ENCODE results near the gene CCT2.

The CCT2 gene

DNA sequence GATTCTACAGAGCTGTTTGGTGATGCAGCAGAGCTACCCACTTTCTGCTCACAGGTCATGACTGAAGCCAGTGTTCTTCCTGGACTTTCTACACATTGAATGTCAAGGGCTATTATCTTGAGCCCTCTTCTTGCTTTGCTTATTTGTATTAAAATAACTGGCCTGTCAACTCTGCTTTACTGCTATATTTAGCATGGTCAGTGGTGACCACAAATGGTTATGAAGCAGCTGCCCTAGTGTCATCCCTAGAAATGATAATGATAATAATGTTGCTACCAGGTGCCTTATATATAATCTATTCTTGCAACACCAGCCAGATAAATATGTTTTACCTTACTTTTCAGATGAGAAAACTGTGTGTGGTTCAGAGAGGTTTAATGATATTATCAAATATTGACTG, 28.1 kb downstream of the CCT2 start:
- H3K4me3 ChIP-seq (ENCODE audit: low read depth, low read length): no peak overlapping the region
- no peak overlapping the region for H2AFZ ChIP-seq (ENCODE audit: low read length, unreplicated experiment)
- no peaks in the 10 kb centered on the region for H3K4me1 ChIP-seq (ENCODE audit: control insufficient read depth, insufficient read depth, low read length, unreplicated experiment)
- H3K27ac ChIP-seq (ENCODE audit: low read depth, low read length): no peak overlapping the region
- no peaks in the 10 kb centered on the region for H3K36me3 ChIP-seq (ENCODE audit: insufficient read depth, low read length)
- no peaks in the 10 kb centered on the region for H3K79me2 ChIP-seq (ENCODE audit: control insufficient read depth, insufficient read depth, low read length, unreplicated experiment)
- peaks cover 64% of the 10 kb centered on the region for H3K27me3 ChIP-seq (ENCODE audit: insufficient read depth, low read length)

DNA sequence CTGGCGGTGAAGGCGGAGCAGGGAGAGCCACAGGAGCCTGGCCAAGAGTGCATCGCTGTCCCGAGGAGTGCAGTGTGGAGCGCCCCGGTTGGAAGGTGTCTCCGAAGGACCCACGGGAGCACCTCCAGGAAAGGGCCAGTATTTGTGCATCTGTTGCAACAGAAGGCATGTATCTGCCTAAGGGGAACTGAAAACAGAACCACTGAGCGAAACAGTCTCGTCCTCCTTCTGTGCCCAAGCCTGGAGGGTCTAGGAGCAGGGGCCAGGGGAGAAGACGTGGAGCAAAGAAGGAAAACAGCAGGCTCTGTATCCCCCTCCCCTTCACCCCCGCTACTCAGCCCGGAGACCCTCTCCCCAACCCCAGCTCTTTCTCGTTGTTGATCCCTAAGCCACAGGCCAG, 30.8 kb downstream of the CCT2 start:
- Histone ChIP-seq H3K27me3 (ENCODE audit: insufficient read depth, low read length) (peaks cover 45% of the 10 kb centered on the region), H3K4me1 (ENCODE audit: control insufficient read depth, insufficient read depth, low read length, unreplicated experiment) (no peaks in the 10 kb centered on the region), H3K27ac (ENCODE audit: low read depth, low read length) (no peak overlapping the region), H3K79me2 (ENCODE audit: control insufficient read depth, insufficient read depth, low read length, unreplicated experiment) (no peaks in the 10 kb centered on the region), H2AFZ (ENCODE audit: low read length, unreplicated experiment) (no peak overlapping the region), H3K4me3 (ENCODE audit: low read depth, low read length) (no peak overlapping the region), H3K36me3 (ENCODE audit: insufficient read depth, low read length) (no peaks in the 10 kb centered on the region)

DNA sequence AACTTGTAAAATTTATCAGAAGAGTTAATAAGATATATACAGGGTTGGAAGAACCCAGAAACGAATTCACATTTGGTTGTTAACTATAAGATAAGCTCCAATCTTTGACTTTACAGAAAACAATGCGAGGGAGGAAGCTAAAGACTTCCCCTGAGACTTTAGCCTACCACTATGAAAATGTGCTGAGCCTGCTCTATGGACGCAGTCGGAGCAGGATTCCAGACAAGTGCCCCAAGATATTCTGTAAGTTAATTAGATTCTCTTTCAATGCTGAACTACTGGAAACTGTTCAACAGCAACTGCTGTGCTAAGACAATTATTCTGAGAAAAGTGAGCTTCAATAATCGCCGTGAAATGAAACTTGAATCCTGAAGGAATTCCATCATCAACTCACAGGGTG, 33.8 kb downstream of the CCT2 start:
- Histone ChIP-seq H3K4me3 (ENCODE audit: low read depth, low read length) (no peak overlapping the region), H3K79me2 (ENCODE audit: control insufficient read depth, insufficient read depth, low read length, unreplicated experiment) (no peaks in the 10 kb centered on the region), H3K27me3 (ENCODE audit: insufficient read depth, low read length) (peaks cover 26% of the 10 kb centered on the region; the same call in 1 of the 2 replicates), H2AFZ (ENCODE audit: low read length, unreplicated experiment) (no peak overlapping the region), H3K4me1 (ENCODE audit: control insufficient read depth, insufficient read depth, low read length, unreplicated experiment) (no peaks in the 10 kb centered on the region), H3K36me3 (ENCODE audit: insufficient read depth, low read length) (no peaks in the 10 kb centered on the region), H3K27ac (ENCODE audit: low read depth, low read length) (no peak overlapping the region)

DNA sequence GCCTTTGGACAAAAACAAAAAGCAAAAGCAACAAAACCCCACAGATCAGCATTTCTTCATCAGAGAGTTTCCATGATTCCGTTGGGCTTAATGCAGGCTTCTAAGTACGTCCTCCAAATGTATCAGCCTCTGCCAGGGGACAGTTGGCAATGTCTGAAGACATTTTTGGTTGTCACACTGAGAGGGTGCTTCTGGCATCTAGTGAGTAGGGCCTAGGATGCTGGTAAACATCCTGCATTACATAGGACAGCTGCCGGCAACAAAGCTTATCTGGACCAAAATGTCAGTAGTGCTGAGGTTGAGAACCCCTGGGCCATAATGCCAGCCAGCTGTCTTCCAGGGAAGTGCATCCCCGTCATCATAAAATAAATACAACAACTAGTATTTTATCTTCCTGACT, 34.8 kb downstream of the CCT2 start:
- Histone ChIP-seq H3K27ac (ENCODE audit: low read depth, low read length) (no peak overlapping the region), H3K27me3 (ENCODE audit: insufficient read depth, low read length) (peaks cover 25% of the 10 kb centered on the region; the same call in 1 of the 2 replicates), H3K79me2 (ENCODE audit: control insufficient read depth, insufficient read depth, low read length, unreplicated experiment) (no peaks in the 10 kb centered on the region), H3K36me3 (ENCODE audit: insufficient read depth, low read length) (no peaks in the 10 kb centered on the region), H3K4me3 (ENCODE audit: low read depth, low read length) (no peak overlapping the region), H3K4me1 (ENCODE audit: control insufficient read depth, insufficient read depth, low read length, unreplicated experiment) (no peaks in the 10 kb centered on the region), H2AFZ (ENCODE audit: low read length, unreplicated experiment) (no peak overlapping the region)

DNA sequence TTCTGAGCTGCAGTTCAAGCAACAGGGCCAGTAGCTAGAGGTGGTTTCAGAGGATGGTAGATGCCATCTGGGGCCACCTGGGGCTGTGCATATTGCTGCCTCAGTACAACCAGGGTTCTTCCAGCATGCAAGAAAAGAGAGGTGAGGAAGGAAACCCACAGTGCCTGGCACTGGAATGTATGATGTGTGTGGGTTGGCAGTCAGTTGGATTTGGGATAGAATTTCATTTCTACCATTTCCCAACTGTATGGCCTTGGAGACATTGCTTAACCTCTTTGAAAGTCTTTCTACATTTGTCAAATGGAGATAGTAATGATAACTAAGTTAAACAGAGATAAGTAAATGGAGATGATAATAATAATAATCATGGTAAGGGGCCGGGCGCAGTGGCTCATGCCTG, 35.7 kb downstream of the CCT2 start:
- no peaks in the 10 kb centered on the region for H3K4me1 ChIP-seq (ENCODE audit: control insufficient read depth, insufficient read depth, low read length, unreplicated experiment)
- no peak overlapping the region for H2AFZ ChIP-seq (ENCODE audit: low read length, unreplicated experiment)
- H3K79me2 ChIP-seq (ENCODE audit: control insufficient read depth, insufficient read depth, low read length, unreplicated experiment): no peaks in the 10 kb centered on the region
- no peaks in the 10 kb centered on the region for H3K36me3 ChIP-seq (ENCODE audit: insufficient read depth, low read length)
- no peak overlapping the region for H3K27ac ChIP-seq (ENCODE audit: low read depth, low read length)
- no peak overlapping the region for H3K4me3 ChIP-seq (ENCODE audit: low read depth, low read length)
- peaks cover 19% of the 10 kb centered on the region; the same call in 1 of the 2 replicates for H3K27me3 ChIP-seq (ENCODE audit: insufficient read depth, low read length)

DNA sequence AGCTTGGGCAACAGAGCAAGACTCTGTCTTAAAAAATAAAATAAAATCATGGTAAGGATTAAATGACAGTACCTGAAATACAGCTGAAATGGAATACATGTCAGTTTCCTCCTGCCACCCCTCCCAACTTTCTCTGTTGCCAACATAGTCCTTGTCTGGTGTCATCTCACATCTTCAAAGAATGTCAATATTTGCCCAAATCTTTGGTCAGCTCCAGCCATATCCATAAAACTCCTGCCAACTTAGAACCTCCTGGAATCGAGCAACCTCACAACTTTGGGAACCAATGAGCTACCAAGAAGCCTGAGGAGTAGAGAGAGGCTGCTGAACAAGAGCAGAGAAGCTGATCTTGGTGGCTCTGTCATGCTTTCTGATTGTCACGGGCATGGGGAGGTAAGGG, 36.3 kb downstream of the CCT2 start:
- peaks cover 15% of the 10 kb centered on the region; the same call in 1 of the 2 replicates for H3K27me3 ChIP-seq (ENCODE audit: insufficient read depth, low read length)
- H2AFZ ChIP-seq (ENCODE audit: low read length, unreplicated experiment): no peak overlapping the region
- no peaks in the 10 kb centered on the region for H3K79me2 ChIP-seq (ENCODE audit: control insufficient read depth, insufficient read depth, low read length, unreplicated experiment)
- H3K4me3 ChIP-seq (ENCODE audit: low read depth, low read length): no peak overlapping the region
- H3K27ac ChIP-seq (ENCODE audit: low read depth, low read length): no peak overlapping the region
- no peaks in the 10 kb centered on the region for H3K36me3 ChIP-seq (ENCODE audit: insufficient read depth, low read length)
- no peaks in the 10 kb centered on the region for H3K4me1 ChIP-seq (ENCODE audit: control insufficient read depth, insufficient read depth, low read length, unreplicated experiment)

DNA sequence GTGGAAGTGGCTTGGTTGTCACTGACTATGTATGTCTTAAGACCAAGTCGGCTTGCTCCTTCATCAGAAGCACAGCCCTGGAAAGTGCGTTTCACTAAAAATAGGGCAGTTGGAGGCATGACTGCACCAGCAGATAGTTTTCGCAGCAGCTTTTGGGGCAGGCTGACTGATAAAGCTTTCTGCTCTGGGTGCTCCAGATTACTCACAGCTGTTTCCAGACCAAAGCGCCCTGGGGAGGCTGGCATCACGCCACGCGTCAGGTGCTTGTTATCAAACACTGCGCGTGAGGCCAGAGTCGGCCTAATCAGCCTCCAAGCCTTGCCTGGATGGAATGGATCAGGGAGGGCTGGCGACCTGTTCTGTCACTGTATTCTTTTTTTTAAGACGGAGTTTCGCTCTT, 38.7 kb downstream of the CCT2 start:
- H3K4me3 ChIP-seq (ENCODE audit: low read depth, low read length): no peak overlapping the region
- H3K79me2 ChIP-seq (ENCODE audit: control insufficient read depth, insufficient read depth, low read length, unreplicated experiment): no peaks in the 10 kb centered on the region
- H2AFZ ChIP-seq (ENCODE audit: low read length, unreplicated experiment): no peak overlapping the region
- H3K27ac ChIP-seq (ENCODE audit: low read depth, low read length): no peak overlapping the region
- H3K27me3 ChIP-seq (ENCODE audit: insufficient read depth, low read length): peaks cover 7% of the 10 kb centered on the region; the same call in 1 of the 2 replicates
- H3K36me3 ChIP-seq (ENCODE audit: insufficient read depth, low read length): no peaks in the 10 kb centered on the region
- H3K4me1 ChIP-seq (ENCODE audit: control insufficient read depth, insufficient read depth, low read length, unreplicated experiment): no peaks in the 10 kb centered on the region

DNA sequence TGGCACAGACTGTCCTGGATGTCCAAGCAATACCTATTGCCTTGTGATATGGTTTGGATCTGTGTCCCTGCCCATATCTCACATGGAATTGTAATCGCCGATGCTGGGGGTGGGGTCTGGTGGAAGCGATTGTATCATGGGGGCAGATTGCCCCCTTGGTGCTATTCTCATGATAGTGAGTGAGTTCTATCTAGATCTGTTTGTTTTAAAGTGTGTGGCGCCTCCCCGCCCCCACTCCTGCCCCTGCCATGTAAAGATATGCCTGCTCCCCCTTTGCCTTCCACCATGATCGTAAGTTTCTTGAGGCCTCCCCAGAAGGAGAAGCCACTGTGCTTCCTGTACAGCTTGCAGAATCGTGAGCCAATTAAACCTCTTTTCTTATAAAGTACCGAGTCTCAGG, 42.2 kb downstream of the CCT2 start:
- peaks cover 7% of the 10 kb centered on the region; the same call in 1 of the 2 replicates for H3K27me3 ChIP-seq (ENCODE audit: insufficient read depth, low read length)
- no peak overlapping the region for H3K4me3 ChIP-seq (ENCODE audit: low read depth, low read length)
- no peak overlapping the region for H2AFZ ChIP-seq (ENCODE audit: low read length, unreplicated experiment)
- H3K36me3 ChIP-seq (ENCODE audit: insufficient read depth, low read length): no peaks in the 10 kb centered on the region
- no peaks in the 10 kb centered on the region for H3K79me2 ChIP-seq (ENCODE audit: control insufficient read depth, insufficient read depth, low read length, unreplicated experiment)
- H3K27ac ChIP-seq (ENCODE audit: low read depth, low read length): no peak overlapping the region
- H3K4me1 ChIP-seq (ENCODE audit: control insufficient read depth, insufficient read depth, low read length, unreplicated experiment): no peaks in the 10 kb centered on the region

DNA sequence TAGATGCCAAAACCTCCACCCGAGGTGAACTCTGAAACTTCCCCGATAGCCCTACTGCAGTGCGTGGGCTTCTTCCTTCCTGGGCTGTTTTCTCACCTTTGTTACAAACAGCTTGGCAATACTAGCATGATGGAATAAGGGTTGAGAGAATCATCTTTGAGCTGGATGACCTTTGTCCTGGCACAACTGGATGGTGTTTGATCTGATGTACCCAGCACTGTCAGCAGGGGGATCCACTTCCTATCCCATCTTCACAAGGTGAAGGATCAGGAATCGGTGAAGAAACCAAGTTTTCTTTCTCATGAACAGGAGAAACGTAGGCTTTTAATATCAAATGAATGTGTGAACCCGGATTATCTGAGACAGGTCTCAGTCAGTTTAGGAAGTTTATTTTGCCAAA, 44.9 kb downstream of the CCT2 start:
- Histone ChIP-seq H2AFZ (ENCODE audit: low read length, unreplicated experiment) (no peak overlapping the region), H3K27ac (ENCODE audit: low read depth, low read length) (no peak overlapping the region), H3K27me3 (ENCODE audit: insufficient read depth, low read length) (peaks cover 7% of the 10 kb centered on the region; the same call in 1 of the 2 replicates), H3K36me3 (ENCODE audit: insufficient read depth, low read length) (no peaks in the 10 kb centered on the region), H3K4me3 (ENCODE audit: low read depth, low read length) (no peak overlapping the region), H3K4me1 (ENCODE audit: control insufficient read depth, insufficient read depth, low read length, unreplicated experiment) (no peaks in the 10 kb centered on the region), H3K79me2 (ENCODE audit: control insufficient read depth, insufficient read depth, low read length, unreplicated experiment) (no peaks in the 10 kb centered on the region)

DNA sequence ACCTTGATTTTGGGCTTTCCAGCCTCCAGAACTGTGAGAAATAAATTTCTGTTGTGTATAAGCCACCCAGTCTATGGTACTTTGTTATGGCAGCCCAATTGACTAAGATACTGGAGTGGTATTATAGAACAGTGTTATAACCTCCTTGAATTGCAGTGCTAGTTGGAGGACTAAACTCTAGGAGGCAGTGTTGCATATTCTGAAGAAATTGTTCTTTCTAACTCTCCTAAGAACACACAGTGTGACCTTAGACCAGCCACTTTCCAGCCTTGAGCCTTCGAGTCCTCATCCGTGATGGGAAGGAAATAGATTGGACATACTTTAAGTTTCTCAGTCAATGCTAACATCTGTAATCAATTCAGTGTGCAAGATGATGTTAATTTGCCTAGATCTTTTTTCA, 47.8 kb downstream of the CCT2 start:
- Histone ChIP-seq H3K79me2 (ENCODE audit: control insufficient read depth, insufficient read depth, low read length, unreplicated experiment) (no peaks in the 10 kb centered on the region), H3K4me3 (ENCODE audit: low read depth, low read length) (no peak overlapping the region), H3K27me3 (ENCODE audit: insufficient read depth, low read length) (peaks cover 5% of the 10 kb centered on the region; the same call in 1 of the 2 replicates), H3K27ac (ENCODE audit: low read depth, low read length) (no peak overlapping the region), H3K36me3 (ENCODE audit: insufficient read depth, low read length) (no peaks in the 10 kb centered on the region), H2AFZ (ENCODE audit: low read length, unreplicated experiment) (no peak overlapping the region), H3K4me1 (ENCODE audit: control insufficient read depth, insufficient read depth, low read length, unreplicated experiment) (no peaks in the 10 kb centered on the region)

DNA sequence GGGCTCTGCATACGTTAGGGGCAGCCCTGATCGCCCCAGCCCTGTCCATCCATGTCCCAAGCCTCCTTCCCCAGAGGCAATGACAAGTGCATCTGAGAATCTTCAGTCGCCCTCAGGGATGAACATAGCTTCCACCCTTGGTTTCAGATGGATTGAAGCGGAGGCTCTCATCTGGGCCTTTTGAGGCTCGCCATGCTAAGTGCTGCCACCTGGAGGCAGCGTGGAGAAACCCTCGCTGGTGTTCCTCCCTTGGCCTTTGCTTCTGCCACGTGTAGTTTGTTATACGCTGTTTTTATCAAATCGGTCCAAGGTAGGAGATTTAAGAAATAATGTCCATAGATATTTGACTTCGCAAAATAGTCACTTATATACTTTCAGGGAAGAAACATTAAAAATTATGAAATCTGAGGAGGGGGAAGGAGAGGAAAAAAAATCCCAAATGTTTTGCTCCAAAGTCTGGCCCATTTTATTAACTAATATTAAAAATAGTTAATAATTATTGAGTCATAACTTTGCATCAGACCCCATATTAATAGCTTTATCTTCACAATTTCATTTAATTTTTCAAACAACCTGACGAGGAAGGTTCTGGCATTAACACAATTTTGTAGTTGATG, 54.2 kb downstream of the CCT2 start:
- H3K79me2 ChIP-seq (ENCODE audit: control insufficient read depth, insufficient read depth, low read length, unreplicated experiment): no peaks in the 10 kb centered on the region
- H3K4me1 ChIP-seq (ENCODE audit: control insufficient read depth, insufficient read depth, low read length, unreplicated experiment): no peaks in the 10 kb centered on the region
- no peak overlapping the region for H2AFZ ChIP-seq (ENCODE audit: low read length, unreplicated experiment)
- H3K4me3 ChIP-seq (ENCODE audit: low read depth, low read length): no peak overlapping the region
- no peaks in the 10 kb centered on the region for H3K27me3 ChIP-seq (ENCODE audit: insufficient read depth, low read length)
- no peak overlapping the region for H3K27ac ChIP-seq (ENCODE audit: low read depth, low read length)
- no peaks in the 10 kb centered on the region for H3K36me3 ChIP-seq (ENCODE audit: insufficient read depth, low read length)

Measured in ACC112 (cell line).